Activated CD4-positive, alpha-beta memory T cell treated with anti-CD3 and anti-CD28 coated beads for 36 hours (primary cell): ENCODE measurements around the gene RHEBL1. TPM values are rescaled to one million over a fixed set of nuclear protein-coding genes. Genes with fewer than 3 reads are reported as not detected.

ENCODE experiments used
- CTCF ChIA-PET: fragments of 350-600 bp; sonication (Branson Sonifier 250); formaldehyde crosslinking; loops from one replicate; lab custom pipeline; 2021; ENCODE audit warnings: antibody characterized with exemption, inconsistent platforms; lab: Charles Lee
- POLR2A ChIA-PET: fragments of 350-600 bp; sonication (Branson Sonifier 250); formaldehyde crosslinking; loops from one replicate; lab custom pipeline; 2021; ENCODE audit warnings: antibody characterized with exemption; lab: Charles Lee
- DNase-seq: peaks from one replicate; pipeline ENCODE4 v3.0.0-alpha.2; 2020
- H3K27ac Mint-ChIP-seq: one replicate; pipeline ENCODE4 v1.8.0; 2021; ENCODE audit warnings: mixed read lengths
- H3K27me3 Mint-ChIP-seq: one replicate; pipeline ENCODE4 v1.8.0; 2021; ENCODE audit warnings: mixed read lengths
- H3K36me3 Mint-ChIP-seq: one replicate; pipeline ENCODE4 v1.8.0; 2021; ENCODE audit warnings: mixed read lengths
- H3K4me1 Mint-ChIP-seq: one replicate; pipeline ENCODE4 v1.8.0; 2021; ENCODE audit warnings: low read depth, mixed read lengths
- H3K4me3 Mint-ChIP-seq: one replicate; pipeline ENCODE4 v1.8.0; 2021; ENCODE audit warnings: mild to moderate bottlenecking, mixed read lengths
- H3K9me3 Mint-ChIP-seq: one replicate; pipeline ENCODE4 v1.8.0; 2021; ENCODE audit warnings: mixed read lengths
- intact Hi-C: fragments of 100-400 bp; cut with micrococcal nuclease; formaldehyde crosslinking; loops from one replicate; pipeline ENCODE4 v1.15.1; 2023
- total RNA-seq, 2 experiments: library from RNA; stranded (reverse); gene quantifications; one replicate each; pipeline ENCODE4 v1.2.3, GENCODE V29; 2021

Gene RHEBL1
- total RNA-seq, 2 experiments from 2014 or later: 15.6 to 16.1 TPM

- DNase-seq: no peak
- no peaks in the 10 kb centered on the region for H3K27me3 Mint-ChIP-seq
- POLR2A ChIA-PET: no interaction called here
- CTCF ChIA-PET: interaction anchor here (1.0 to 1.6 kb wide), 2 partner anchors 9 to 46 kb away, joined by 4 to 5 read pairs; no protein-coding TSS in a partner anchor
- H3K36me3 Mint-ChIP-seq: peaks cover 38% of the 10 kb centered on the region
- H3K4me3 Mint-ChIP-seq: no peak overlapping the region
- no peak overlapping the region for H3K27ac Mint-ChIP-seq
- no peaks in the 10 kb centered on the region for H3K9me3 Mint-ChIP-seq
- intact Hi-C loops: no loop called here
- no peaks in the 10 kb centered on the region for H3K4me1 Mint-ChIP-seq
Observed at GRCh38 chr12:49034286-49034622, 35.5 kb downstream of the RHEBL1 start.

- no peak overlapping the region for H3K27ac Mint-ChIP-seq
- ChIA-PET POLR2A (interaction anchor here (1.0 kb wide), 1 partner anchor 23 kb away, joined by 4 read pairs; no protein-coding TSS in a partner anchor), CTCF (interaction anchor here (0.9 to 6.7 kb wide), 4 partner anchors 10 to 104 kb away, joined by 3 to 33 read pairs (median 4); no protein-coding TSS in a partner anchor)
- H3K4me3 Mint-ChIP-seq: no peak overlapping the region
- no peaks in the 10 kb centered on the region for H3K27me3 Mint-ChIP-seq
- intact Hi-C loops: no loop called here
- DNase-seq: no peak
- peaks cover 40% of the 10 kb centered on the region for H3K36me3 Mint-ChIP-seq
- no peaks in the 10 kb centered on the region for H3K9me3 Mint-ChIP-seq
- H3K4me1 Mint-ChIP-seq: no peaks in the 10 kb centered on the region
Observed at GRCh38 chr12:49033611-49034285, 36.0 kb downstream of the RHEBL1 start.

- no peak for DNase-seq
- Mint-ChIP-seq H3K9me3 (no peaks in the 10 kb centered on the region), H3K27ac (peak overlapping the region; percentile 54), H3K4me1 (no peaks in the 10 kb centered on the region), H3K4me3 (no peak overlapping the region), H3K36me3 (peaks cover 42% of the 10 kb centered on the region), H3K27me3 (no peaks in the 10 kb centered on the region)
- ChIA-PET POLR2A (interaction anchor here (0.8 to 1.0 kb wide), 2 partner anchors 10 to 24 kb away, joined by 3 to 4 read pairs; no protein-coding TSS in a partner anchor), CTCF (interaction anchor here (0.9 to 6.7 kb wide), 4 partner anchors 11 to 103 kb away, joined by 3 to 33 read pairs (median 4); no protein-coding TSS in a partner anchor)
- intact Hi-C loops: no loop called here
Observed at GRCh38 chr12:49032679-49033447, 36.9 kb downstream of the RHEBL1 start.

GRCh38 chr12:49032276-49032675, 37.5 kb downstream of the RHEBL1 start:
- CTCF ChIA-PET: interaction anchor here (1.0 to 6.7 kb wide), 2 partner anchors 11 to 17 kb away, joined by 3 to 33 read pairs; no protein-coding TSS in a partner anchor
- peaks cover 45% of the 10 kb centered on the region for H3K36me3 Mint-ChIP-seq
- POLR2A ChIA-PET: interaction anchor here (0.8 kb wide), 1 partner anchor 11 kb away, joined by 3 read pairs; no protein-coding TSS in a partner anchor

GRCh38 chr12:49031573-49032161, 38.1 kb downstream of the RHEBL1 start:
- Mint-ChIP-seq H3K27ac (no peak overlapping the region), H3K4me3 (no peak overlapping the region), H3K9me3 (no peaks in the 10 kb centered on the region), H3K36me3 (peaks cover 45% of the 10 kb centered on the region), H3K27me3 (no peaks in the 10 kb centered on the region), H3K4me1 (no peaks in the 10 kb centered on the region)
- ChIA-PET CTCF (interaction anchor here (0.9 to 6.7 kb wide), 3 partner anchors 12 to 66 kb away, joined by 3 to 33 read pairs (median 3); no protein-coding TSS in a partner anchor), POLR2A (no interaction called here)
- no peak for DNase-seq
- intact Hi-C loops: no loop called here

More at GRCh38 chr12:49032276-49032675, 37.5 kb downstream of the RHEBL1 start:
- DNase-seq: no peak
- Mint-ChIP-seq H3K4me1 (no peaks in the 10 kb centered on the region), H3K27ac (no peak overlapping the region), H3K4me3 (no peak overlapping the region), H3K27me3 (no peaks in the 10 kb centered on the region), H3K9me3 (no peaks in the 10 kb centered on the region)
- intact Hi-C loops: no loop called here

- H3K4me1 Mint-ChIP-seq: peaks cover under 1% of the 10 kb centered on the region
- no peak overlapping the region for H3K4me3 Mint-ChIP-seq
- H3K27ac Mint-ChIP-seq: no peak overlapping the region
- intact Hi-C loops: no loop called here
- POLR2A ChIA-PET: interaction anchor here (1.4 kb wide), 1 partner anchor 100 kb away, joined by 4 read pairs; the partner anchor contains the start of gene TUBA1B
- DNase-seq: no peak
- H3K27me3 Mint-ChIP-seq: no peaks in the 10 kb centered on the region
- no peaks in the 10 kb centered on the region for H3K9me3 Mint-ChIP-seq
- H3K36me3 Mint-ChIP-seq: peaks cover 47% of the 10 kb centered on the region
- CTCF ChIA-PET: interaction anchor here (0.9 to 6.7 kb wide), 5 partner anchors 13 to 204 kb away, joined by 3 to 33 read pairs (median 4); no protein-coding TSS in a partner anchor
Observed at GRCh38 chr12:49030714-49031572, 38.8 kb downstream of the RHEBL1 start.

- peaks cover 50% of the 10 kb centered on the region for H3K36me3 Mint-ChIP-seq
Observed at GRCh38 chr12:49030119-49030518, 39.7 kb downstream of the RHEBL1 start.

GRCh38 chr12:49028666-49029275, 41.0 kb downstream of the RHEBL1 start:
- no peak for DNase-seq
- intact Hi-C loops: no loop called here
- ChIA-PET POLR2A (no interaction called here), CTCF (interaction anchor here (1.0 to 6.7 kb wide), 3 partner anchors 9 to 41 kb away, joined by 4 to 33 read pairs (median 4); partner anchors contain the start of gene RHEBL1)
- Mint-ChIP-seq H3K9me3 (no peaks in the 10 kb centered on the region), H3K36me3 (peaks cover 47% of the 10 kb centered on the region), H3K27me3 (no peaks in the 10 kb centered on the region), H3K27ac (no peak overlapping the region), H3K4me1 (peaks cover 4% of the 10 kb centered on the region), H3K4me3 (no peak overlapping the region)

More at GRCh38 chr12:49030119-49030518, 39.7 kb downstream of the RHEBL1 start:
- H3K27me3 Mint-ChIP-seq: no peaks in the 10 kb centered on the region
- CTCF ChIA-PET: interaction anchor here (0.7 to 6.7 kb wide), 7 partner anchors 10 to 205 kb away, joined by 3 to 33 read pairs (median 4); partner anchors contain the start of gene RHEBL1
- no peak overlapping the region for H3K27ac Mint-ChIP-seq
- H3K4me1 Mint-ChIP-seq: peaks cover 4% of the 10 kb centered on the region
- no peak for DNase-seq
- POLR2A ChIA-PET: interaction anchor here (1.4 kb wide), 1 partner anchor 101 kb away, joined by 4 read pairs; the partner anchor contains the start of gene TUBA1B
- no peak overlapping the region for H3K4me3 Mint-ChIP-seq
- intact Hi-C loops: no loop called here
- H3K9me3 Mint-ChIP-seq: no peaks in the 10 kb centered on the region

- H3K9me3 Mint-ChIP-seq: no peaks in the 10 kb centered on the region
Observed at GRCh38 chr12:49027846-49028555, 41.8 kb downstream of the RHEBL1 start.

More at GRCh38 chr12:49027846-49028555, 41.8 kb downstream of the RHEBL1 start:
- Mint-ChIP-seq H3K4me1 (peaks cover 4% of the 10 kb centered on the region), H3K36me3 (peaks cover 46% of the 10 kb centered on the region), H3K4me3 (no peak overlapping the region), H3K27ac (no peak overlapping the region), H3K27me3 (no peaks in the 10 kb centered on the region)
- no peak for DNase-seq
- ChIA-PET POLR2A (no interaction called here), CTCF (interaction anchor here (0.8 to 6.7 kb wide), 4 partner anchors 16 to 175 kb away, joined by 3 to 33 read pairs (median 3); no protein-coding TSS in a partner anchor)
- intact Hi-C loops: no loop called here
